HEK293T (cell line): ENCODE results near the gene NOTCH1.

Experiments used
- CTCF ChIA-PET: fragments of 350-600 bp; formaldehyde crosslinking; extraction: SDS; loops from one replicate; lab custom pipeline; 2021; ENCODE audit warnings: antibody characterized with exemption, inconsistent platforms; lab: Yijun Ruan, JAX
- POLR2A ChIA-PET: fragments of 350-600 bp; formaldehyde crosslinking; extraction: SDS; loops from one replicate; lab custom pipeline; 2020; ENCODE audit warnings: antibody characterized with exemption, inconsistent platforms; lab: Yijun Ruan, JAX
- DNase-seq: peaks from one replicate; pipeline ENCODE4 v3.0.0; 2012; ENCODE audit warnings: mixed read lengths; ENCODE audit errors: extremely low spot score
- ARNT ChIP-seq: fragments of 450-650 bp; IDR thresholded peaks from 2 replicates; pipeline ENCODE4 v1.6.1; 2017; ENCODE audit warnings: mild to moderate bottlenecking
- BHLHE40 ChIP-seq: fragments of 450-650 bp; IDR thresholded peaks from 2 replicates; pipeline ENCODE4 v1.6.1; 2016; ENCODE audit warnings: mild to moderate bottlenecking, moderate library complexity, borderline replicate concordance
- CTBP1 ChIP-seq: fragments of 450-650 bp; IDR thresholded peaks from 2 replicates; pipeline ENCODE4 v1.6.1; 2016; ENCODE audit warnings: borderline replicate concordance
- ELF4 ChIP-seq: fragments of 450-650 bp; IDR thresholded peaks from 2 replicates; pipeline ENCODE4 v1.6.1; 2017; ENCODE audit warnings: antibody characterized with exemption
- FOXA1 ChIP-seq: fragments of 450-650 bp; IDR thresholded peaks from 2 replicates; pipeline ENCODE4 v1.6.1; 2016; ENCODE audit warnings: mild to moderate bottlenecking
- FOXK2 ChIP-seq: fragments of 450-650 bp; IDR thresholded peaks from 2 replicates; pipeline ENCODE4 v1.6.1; 2016; ENCODE audit warnings: mild to moderate bottlenecking
- FOXM1 ChIP-seq: fragments of 450-650 bp; IDR thresholded peaks from 2 replicates; pipeline ENCODE4 v1.6.1; 2017; ENCODE audit warnings: mild to moderate bottlenecking, borderline replicate concordance
- HDGF ChIP-seq: fragments of 450-650 bp; IDR thresholded peaks from 2 replicates; pipeline ENCODE4 v1.6.1; 2017; ENCODE audit warnings: antibody characterized with exemption, borderline replicate concordance
- L3MBTL2 ChIP-seq: fragments of 450-650 bp; conservative IDR thresholded peaks from 2 replicates; pipeline ENCODE4 v1.6.1; 2016; ENCODE audit warnings: mild to moderate bottlenecking
- LEF1 ChIP-seq: fragments of 450-650 bp; IDR thresholded peaks from 2 replicates; pipeline ENCODE4 v1.6.1; 2017; ENCODE audit warnings: mild to moderate bottlenecking, borderline replicate concordance
- NFRKB ChIP-seq: fragments of 450-650 bp; IDR thresholded peaks from 2 replicates; pipeline ENCODE4 v1.6.1; 2016; ENCODE audit warnings: mild to moderate bottlenecking, moderate library complexity
- SP1 ChIP-seq: fragments of 450-650 bp; IDR thresholded peaks from 2 replicates; pipeline ENCODE4 v1.6.1; 2017
- SUZ12 ChIP-seq: fragments of 450-650 bp; IDR thresholded peaks from 2 replicates; pipeline ENCODE4 v1.6.1; 2016; ENCODE audit warnings: mild to moderate bottlenecking
- TARDBP ChIP-seq: fragments of 450-650 bp; IDR thresholded peaks from 2 replicates; pipeline ENCODE4 v1.6.1; 2016
- ZNF384 ChIP-seq: fragments of 450-650 bp; IDR thresholded peaks from 2 replicates; pipeline ENCODE4 v1.6.1; 2016
- TF ChIP-seq, protein P1 (sequence below): fragments of 450-650 bp; IDR thresholded peaks from 2 replicates; pipeline ENCODE4 v1.6.1; 2016

NOTCH1 gene

GRCh38 chr9:136517012-136517743 lies 28.7 kb downstream of the NOTCH1 start:
- DNase-seq: no peak
- no peak for TF ChIP-seq BHLHE40
- no peak for TF ChIP-seq FOXM1
- TF ChIP-seq FOXA1: no peak
- no peak for TF ChIP-seq LEF1
- TF ChIP-seq SP1: no peak
- no peak for TF ChIP-seq ARNT
- TF ChIP-seq L3MBTL2: no peak
- TF ChIP-seq, protein P1, sequence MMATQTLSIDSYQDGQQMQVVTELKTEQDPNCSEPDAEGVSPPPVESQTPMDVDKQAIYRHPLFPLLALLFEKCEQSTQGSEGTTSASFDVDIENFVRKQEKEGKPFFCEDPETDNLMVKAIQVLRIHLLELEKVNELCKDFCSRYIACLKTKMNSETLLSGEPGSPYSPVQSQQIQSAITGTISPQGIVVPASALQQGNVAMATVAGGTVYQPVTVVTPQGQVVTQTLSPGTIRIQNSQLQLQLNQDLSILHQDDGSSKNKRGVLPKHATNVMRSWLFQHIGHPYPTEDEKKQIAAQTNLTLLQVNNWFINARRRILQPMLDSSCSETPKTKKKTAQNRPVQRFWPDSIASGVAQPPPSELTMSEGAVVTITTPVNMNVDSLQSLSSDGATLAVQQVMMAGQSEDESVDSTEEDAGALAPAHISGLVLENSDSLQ: no peak
- no peak for TF ChIP-seq SUZ12
- no peak for TF ChIP-seq TARDBP
- TF ChIP-seq HDGF: no peak
- no peak for TF ChIP-seq NFRKB
- TF ChIP-seq ELF4: no peak
- TF ChIP-seq CTBP1: no peak
- TF ChIP-seq FOXK2: no peak
- TF ChIP-seq ZNF384: no peak
- ChIA-PET CTCF (no interaction called here), POLR2A (no interaction called here)

- no peak for DNase-seq
- CTCF ChIA-PET: no interaction called here
- TF ChIP-seq HDGF: no peak
- no peak for TF ChIP-seq CTBP1
- no peak for TF ChIP-seq FOXK2
- TF ChIP-seq BHLHE40: no peak
- TF ChIP-seq FOXM1: no peak
- no peak for TF ChIP-seq NFRKB
- no peak for TF ChIP-seq LEF1
- no peak for TF ChIP-seq SP1
- TF ChIP-seq, protein P1: no peak
- no peak for TF ChIP-seq SUZ12
- TF ChIP-seq ZNF384: no peak
- no peak for TF ChIP-seq TARDBP
- TF ChIP-seq L3MBTL2: no peak
- no peak for TF ChIP-seq ELF4
- no peak for TF ChIP-seq FOXA1
- TF ChIP-seq ARNT: no peak
- POLR2A ChIA-PET: no interaction called here
These were observed 29.6 kb downstream of the NOTCH1 start for GRCh38 chr9:136516191-136516654.

GRCh38 chr9:136515276-136515675 lies 30.6 kb downstream of the NOTCH1 start:
- TF ChIP-seq ELF4 (no peak), ARNT (no peak), CTBP1 (no peak)
- no peak for DNase-seq
- CTCF ChIA-PET: no interaction called here
- POLR2A ChIA-PET: no interaction called here

GRCh38 chr9:136514022-136514714 lies 31.7 kb downstream of the NOTCH1 start:
- TF ChIP-seq NFRKB (no peak), FOXK2 (no peak), BHLHE40 (no peak), FOXM1 (no peak), SP1 (no peak), ZNF384 (no peak), HDGF (no peak), ARNT (no peak)
- TF ChIP-seq, protein P1: no peak
- ChIA-PET POLR2A (no interaction called here), CTCF (no interaction called here)
- DNase-seq: no peak

DNA sequence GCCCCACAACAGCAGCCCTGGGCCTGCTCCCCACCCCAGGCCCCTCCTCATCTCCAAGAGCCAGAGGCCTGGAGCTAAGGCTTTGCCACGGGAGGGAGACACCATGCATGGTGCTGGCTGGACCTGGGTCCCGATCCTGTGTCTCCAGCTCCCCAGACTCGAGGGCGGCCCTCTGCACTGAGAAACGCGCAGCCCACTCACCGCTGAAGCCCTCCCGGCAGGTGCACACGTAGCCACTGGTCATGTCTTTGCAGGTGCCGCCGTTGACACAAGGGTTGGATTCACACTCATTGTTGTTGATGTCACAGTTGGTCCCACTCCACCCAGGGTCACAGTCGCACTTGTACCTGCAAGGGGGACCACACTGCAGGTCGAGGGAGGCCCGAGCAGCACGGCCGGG lies 32.7 kb downstream of the NOTCH1 start:
- TF ChIP-seq SUZ12 (no peak), ZNF384 (no peak), LEF1 (no peak), CTBP1 (no peak), ARNT (no peak), ELF4 (no peak), SP1 (no peak), FOXA1 (no peak), TARDBP (no peak), L3MBTL2 (no peak), FOXM1 (no peak), BHLHE40 (no peak), FOXK2 (no peak)
- TF ChIP-seq, protein P1: no peak
- ChIA-PET POLR2A (no interaction called here), CTCF (no interaction called here)
- no peak for DNase-seq
